HG03196 (cell line): ENCODE data around the gene C1orf159.
"Not testable (repeated sequence)": the region's sequence is repeated elsewhere in the genome, so short reads cannot be mapped to it uniquely, and the experiment has no call there.

Experiments used
- ATAC-seq: cut with Tn5 transposase; IDR thresholded peaks from one replicate; pipeline ENCODE4 v1.9.1; 2021; ENCODE audit not compliant: unreplicated experiment

C1orf159 gene

DNA sequence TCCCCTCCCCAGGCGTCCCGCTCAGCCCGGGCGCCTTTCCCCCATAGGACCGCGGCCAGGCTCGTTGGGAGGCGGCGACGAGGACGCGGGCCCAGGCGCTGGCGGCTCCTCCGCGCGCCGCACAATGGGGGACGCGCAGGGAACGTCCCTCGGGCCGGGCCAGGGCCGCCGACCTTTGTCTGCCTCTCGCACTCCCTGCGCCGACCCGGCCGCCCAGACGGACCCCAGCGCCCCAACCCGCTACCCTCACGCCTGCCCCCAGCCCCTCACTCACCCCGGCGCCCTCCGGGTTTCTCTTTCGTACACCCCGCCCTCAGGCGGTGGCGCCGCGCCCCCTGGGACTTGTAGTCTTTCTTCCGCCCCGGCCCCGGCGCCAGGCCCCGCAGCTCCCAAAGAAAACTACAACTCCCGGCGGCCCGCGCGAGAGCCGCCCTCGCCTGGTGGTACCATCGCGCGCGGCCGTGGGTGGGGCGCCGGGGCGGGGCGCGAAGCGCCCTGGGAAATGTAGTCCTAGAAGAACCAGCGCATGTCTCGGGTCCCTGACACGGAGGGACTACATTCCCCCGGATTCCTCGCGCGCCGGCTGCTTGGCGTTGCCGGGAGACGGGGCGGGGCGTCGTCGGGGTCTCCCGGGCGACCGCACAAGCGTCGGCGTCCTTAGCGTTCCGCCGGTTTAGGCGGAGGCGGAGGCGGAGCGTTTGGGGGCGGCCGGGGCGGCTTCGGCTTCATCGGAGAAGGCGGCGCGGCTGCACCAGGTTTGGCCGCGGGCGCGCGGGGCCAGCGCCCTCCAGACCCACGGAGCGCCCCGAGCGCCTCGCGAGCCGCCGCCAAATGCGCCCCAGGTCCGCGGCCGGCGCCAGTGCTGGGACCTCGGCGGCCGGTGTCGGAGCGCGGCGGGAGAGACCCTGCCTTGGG, at the start of gene C1orf159:
Gene C1orf159 (minus strand): TSS at position 304 of the 915 bp plus-strand sequence. CDS start 24,546 bp downstream, outside the sequence.
- ATAC-seq: peak; percentile 96

GRCh38 chr1:1165485-1165884, 49.6 kb upstream of the C1orf159 start:
- ATAC-seq: no peak

DNA sequence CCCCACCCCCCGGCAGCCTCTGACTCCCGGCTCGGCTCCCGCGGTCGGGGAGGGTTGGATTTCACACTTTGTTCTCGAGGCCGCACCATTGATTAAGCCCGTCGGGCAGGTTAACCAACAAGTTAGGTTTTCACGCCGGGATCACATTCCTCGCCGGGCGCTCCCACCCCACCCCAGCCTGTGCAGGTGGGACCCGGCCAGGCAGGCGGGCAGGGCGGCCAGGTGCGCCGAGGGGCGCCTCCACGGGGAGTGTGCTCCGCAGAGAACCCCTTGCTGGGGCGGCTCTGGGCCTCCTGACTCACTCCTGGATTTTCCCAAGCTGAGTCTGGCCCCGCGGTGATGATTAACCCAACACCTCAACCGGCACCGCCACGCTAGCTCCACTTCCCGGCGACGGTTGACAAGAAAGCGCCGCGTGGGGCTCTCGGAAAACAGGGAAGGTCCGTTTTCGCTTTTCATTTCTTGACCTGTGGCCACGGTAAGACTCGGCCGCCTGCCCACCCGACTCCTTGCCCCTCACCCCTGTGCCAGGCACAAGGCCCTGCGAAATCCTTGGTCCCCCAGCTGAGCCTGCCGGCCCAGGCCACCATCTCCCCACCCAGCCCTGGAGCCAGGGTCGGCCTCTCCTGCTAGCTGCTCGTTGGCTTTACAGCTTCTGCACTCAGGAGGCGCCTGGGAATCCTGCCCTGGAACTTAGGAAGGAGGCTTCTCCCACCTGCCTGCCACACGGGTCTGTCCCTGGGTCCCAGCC, 49.0 kb upstream of the C1orf159 start:
- ATAC-seq: no peak

DNA sequence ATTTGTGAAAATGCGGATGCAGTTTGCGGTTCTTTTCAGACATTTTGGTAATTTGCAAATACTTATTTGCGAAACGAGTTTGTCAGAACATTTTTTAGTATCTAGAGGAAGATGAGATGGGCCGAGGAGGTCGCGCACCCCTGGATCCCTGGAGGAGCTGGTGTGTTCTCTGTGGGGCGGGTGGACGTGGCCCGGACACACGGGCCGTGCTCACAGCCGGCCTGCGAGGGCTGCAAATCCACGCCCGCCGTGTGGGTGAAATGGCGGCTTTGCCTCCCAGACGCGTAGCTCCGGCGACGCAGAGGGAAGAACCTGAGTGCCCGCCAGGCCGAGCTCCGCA, 48.4 kb upstream of the C1orf159 start:
- no peak for ATAC-seq

DNA sequence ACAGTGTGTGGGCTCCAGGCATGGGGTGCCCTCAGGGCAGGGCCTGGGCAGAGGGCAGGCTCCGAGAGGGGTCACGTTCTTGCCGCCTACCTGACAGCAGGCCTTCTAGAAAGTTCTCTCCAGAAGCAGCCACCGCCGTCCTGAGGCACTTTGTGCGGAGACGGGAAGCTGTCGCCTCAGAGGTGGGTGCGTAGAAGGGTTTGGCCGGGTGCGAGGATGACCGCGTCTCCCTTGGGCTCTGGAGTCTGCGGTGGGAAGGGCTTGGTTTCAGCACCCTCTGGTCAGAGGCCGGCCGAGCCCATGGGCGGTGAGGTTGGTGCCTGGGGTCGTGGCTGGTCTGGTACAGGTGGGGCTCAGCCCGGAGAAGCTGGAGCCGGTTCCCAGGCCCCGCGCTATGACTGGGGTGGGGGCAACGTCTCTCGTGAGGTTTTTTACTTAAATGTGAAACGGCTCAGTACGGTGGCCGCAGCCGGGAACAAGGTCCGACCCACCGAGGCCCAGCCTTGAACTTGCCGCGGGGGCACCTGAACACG, 47.7 kb upstream of the C1orf159 start:
- no peak for ATAC-seq

DNA sequence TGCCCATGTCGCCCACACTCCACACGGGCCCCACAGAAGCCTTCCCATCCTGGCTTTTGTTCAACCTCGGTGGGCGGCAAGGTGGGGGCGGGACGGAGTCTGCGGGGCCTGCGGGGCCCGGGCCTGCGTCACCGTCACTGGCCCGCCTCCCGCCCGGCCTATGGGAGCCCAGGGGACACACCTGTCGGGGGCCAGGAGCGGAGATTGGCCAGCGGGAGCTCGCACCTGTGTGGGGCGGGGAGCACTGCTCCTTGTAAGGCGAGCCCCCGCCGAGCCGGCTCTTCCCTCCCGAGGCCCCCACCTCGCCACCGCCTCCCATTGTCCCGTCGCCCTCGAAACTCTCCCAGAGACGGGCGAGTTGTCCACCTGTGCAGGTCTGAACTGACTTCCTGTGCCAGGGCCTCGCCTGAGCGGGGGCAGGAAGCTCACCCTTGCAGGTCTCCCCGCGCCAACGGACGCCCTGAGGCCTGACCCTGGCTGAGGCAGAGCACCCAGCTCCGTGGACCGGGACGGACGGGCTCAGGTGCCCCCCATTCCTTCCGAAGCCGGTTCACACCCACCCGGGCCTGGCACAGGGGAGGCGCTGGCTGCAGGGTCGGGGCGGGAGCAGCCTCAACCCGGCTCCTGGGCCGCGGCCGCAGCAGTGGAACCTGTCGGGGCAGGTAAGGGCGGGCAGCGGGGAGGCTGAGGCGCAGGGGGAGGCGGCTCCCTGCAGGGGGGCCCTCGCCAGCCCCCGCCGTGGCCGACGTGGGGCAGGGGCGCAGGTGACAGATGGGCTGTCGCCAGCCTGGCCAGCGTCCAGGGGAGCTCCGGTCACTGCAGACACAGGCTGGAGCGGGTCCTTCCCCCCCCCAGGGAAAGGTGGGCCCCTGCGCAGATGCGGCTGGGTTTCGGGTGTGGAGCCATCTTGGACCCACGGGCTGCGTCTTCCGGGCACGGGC, 47.0 kb upstream of the C1orf159 start:
- ATAC-seq: no peak

DNA sequence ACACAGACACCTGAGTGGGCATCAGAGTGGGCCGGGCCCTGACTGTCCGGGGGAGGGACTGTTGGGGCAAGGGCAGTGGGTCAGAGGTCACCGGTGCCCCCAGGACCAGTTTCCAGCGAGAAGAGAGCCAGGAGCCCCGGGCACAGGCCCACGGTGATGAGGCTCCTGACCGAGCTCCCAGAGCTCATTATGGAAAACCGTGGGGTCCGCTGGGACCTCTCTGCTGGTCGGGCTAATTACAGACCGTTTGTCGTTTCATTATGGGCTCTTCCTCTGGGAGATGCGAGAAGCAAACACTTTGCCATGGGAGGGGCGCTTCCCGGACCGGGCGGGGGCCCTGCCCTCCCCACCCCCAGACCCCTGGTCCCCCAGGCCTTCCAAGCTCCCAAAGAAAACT, 45.8 kb upstream of the C1orf159 start:
- ATAC-seq: no peak

GRCh38 chr1:1161078-1161682, 45.3 kb upstream of the C1orf159 start:
- no peak for ATAC-seq

DNA sequence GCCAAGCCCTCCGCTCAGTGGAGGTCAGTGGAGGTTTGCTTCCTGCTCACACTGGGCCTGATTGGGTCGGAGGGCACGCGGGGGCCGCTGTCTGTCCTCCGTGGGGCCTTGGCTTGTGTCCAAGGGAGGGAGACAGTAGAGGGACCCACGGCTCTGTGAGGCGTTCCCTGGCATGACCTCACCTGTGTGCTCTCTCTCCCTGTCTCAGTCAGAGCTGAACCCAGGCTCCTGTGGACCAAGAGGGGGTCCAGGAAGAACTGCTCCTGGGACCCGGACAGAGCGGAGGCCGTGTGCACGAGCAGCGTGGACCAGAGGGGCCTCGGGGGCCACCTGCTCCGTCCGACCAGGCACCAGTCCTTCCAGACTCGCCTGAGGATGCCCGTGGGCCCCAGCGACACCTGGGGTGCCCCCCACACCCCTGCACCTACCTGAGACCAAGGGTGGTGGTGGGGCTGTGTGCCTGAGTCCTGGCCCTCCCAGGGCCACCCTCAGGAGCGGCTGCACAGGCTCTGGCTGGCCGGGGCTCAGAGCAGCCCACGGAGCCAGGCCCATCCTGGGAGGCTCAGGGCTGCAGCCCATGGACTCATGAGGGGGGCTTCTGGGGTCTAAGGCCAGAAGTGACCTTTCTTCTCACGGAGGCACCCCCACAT, 44.5 kb upstream of the C1orf159 start:
- no peak for ATAC-seq

GRCh38 chr1:1157914-1158710, 42.2 kb upstream of the C1orf159 start:
- peak; percentile 38 for ATAC-seq

- ATAC-seq: peak; percentile 50
Observed at GRCh38 chr1:1157426-1157913, 41.6 kb upstream of the C1orf159 start.

DNA sequence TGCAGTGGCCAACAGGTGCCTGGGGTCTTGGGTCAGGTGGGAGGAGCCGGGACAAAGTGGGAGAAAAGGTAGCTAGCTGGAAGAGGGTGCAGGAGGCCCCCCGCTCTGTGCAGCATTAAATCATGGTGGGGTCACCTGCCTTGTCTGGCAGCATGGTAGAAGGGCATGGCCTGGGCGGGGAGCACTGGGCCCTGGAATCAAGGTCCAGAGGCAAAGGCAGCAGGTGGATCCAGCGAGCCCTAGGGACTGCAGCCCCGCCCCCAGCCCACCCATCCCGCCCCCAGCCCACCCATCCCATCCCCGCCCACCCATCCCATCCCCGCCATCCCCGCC, 41.1 kb upstream of the C1orf159 start:
- no peak for ATAC-seq

GRCh38 chr1:1156140-1157032, 40.5 kb upstream of the C1orf159 start:
- ATAC-seq: no peak

- no peak for ATAC-seq
Observed at GRCh38 chr1:1155258-1155657, 39.4 kb upstream of the C1orf159 start.

DNA sequence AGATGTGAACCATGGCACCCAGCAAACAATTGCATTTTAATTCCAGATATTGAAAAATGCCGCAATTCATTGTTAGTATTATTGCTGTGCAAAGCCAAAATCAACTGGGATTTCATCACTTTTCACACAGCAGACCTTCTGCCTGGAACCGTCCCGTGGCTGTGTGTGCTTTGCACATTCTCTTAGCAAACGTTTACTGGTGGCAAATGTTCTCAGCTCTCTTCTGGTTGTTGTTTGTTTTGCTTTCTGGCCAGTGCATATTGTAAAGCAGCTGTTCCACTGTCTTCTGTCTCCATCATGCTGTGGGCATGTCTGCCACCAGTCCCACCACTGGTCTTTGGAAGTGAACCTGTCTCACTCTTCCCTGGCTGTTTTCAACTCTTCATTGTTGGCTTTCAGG, 38.0 kb upstream of the C1orf159 start:
- no peak for ATAC-seq

- ATAC-seq: not testable (repeated sequence)
Observed at GRCh38 chr1:1153215-1153614, 37.3 kb upstream of the C1orf159 start.

DNA sequence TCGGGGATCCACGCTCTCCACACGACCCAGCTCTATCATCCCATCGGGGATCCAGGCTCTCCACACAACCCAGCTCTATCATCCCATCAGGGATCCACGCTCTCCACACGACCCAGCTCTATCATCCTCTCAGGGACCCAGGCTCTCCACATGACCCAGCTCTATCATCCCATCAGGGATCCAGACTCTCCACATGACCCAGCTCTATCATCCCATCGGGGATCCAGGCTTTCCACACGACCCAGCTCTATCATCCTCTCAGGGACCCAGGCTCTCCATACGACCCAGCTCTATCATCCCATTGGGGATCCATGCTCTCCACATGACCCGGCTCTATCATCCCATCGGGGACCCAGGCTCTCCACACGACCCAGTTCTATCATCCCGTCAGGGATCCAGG, 36.5 kb upstream of the C1orf159 start:
- not testable (repeated sequence) for ATAC-seq

DNA sequence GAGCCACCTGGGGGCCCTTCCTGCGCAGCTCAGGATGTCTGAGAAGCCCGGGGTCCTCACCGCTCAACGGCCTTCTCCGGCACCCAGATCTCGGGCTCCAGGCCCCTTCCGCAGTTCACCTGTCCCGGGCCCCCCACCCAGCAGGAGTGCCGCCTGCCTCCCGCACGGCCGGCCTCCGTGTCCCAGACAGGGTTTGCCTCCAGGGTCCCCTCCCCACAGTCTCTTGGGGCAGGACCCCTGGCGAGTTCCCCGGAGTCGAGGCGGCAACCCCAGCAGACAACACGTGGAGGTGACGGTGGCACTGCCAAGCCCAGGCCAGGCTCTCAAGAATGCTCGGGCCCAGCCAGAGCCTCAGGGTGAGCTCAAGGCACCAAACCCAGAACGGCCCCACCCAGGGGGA, 35.4 kb upstream of the C1orf159 start:
- ATAC-seq: no peak
